ENCODE measurements around the gene CRYBG1.

Gene CRYBG1

GRCh38 chr6:106380407-106380806 is 19.9 kb downstream of the CRYBG1 start:
- peaks cover 13% of the 10 kb centered on the region for H3K4me1 ChIP-seq (ENCODE audit: insufficient read depth, low read length, poor library complexity, severe bottlenecking)

GRCh38 chr6:106381223-106381622 is 20.7 kb downstream of the CRYBG1 start:
- H3K9ac ChIP-seq (ENCODE audit: low read depth, low read length, poor library complexity, severe bottlenecking): no peak overlapping the region
- H3K27me3 ChIP-seq (ENCODE audit: insufficient read depth, low read length, poor library complexity, severe bottlenecking): no peaks in the 10 kb centered on the region
- H3K9me3 ChIP-seq (ENCODE audit: insufficient read depth, low read depth, low read length): no peaks in the 10 kb centered on the region
- H3K4me1 ChIP-seq (ENCODE audit: insufficient read depth, low read length, poor library complexity, severe bottlenecking): peaks cover 13% of the 10 kb centered on the region
- H4K20me1 ChIP-seq (ENCODE audit: insufficient read depth, low read length, poor library complexity, severe bottlenecking): no peaks in the 10 kb centered on the region
- H3K4me3 ChIP-seq (ENCODE audit: low read length, poor library complexity, severe bottlenecking): no peak overlapping the region
- no peaks in the 10 kb centered on the region for H3K9me2 ChIP-seq (replicated peaks; ENCODE audit: low read depth, low read length)
- peak overlapping the region; percentile 47 for H2AFZ ChIP-seq (ENCODE audit: low read length)
- no peaks in the 10 kb centered on the region for H3K36me3 ChIP-seq (ENCODE audit: insufficient read depth, low read length)
- peak overlapping the region; percentile 33 for H3K4me2 ChIP-seq (ENCODE audit: low read depth, low read length, poor library complexity, severe bottlenecking)
- H3K79me2 ChIP-seq (ENCODE audit: insufficient read depth, low read length): no peaks in the 10 kb centered on the region
- TF ChIP-seq CTCF (conservative IDR thresholded peaks at IDR 0.05; ENCODE audit: low read length) (0 out of 2 replicates have a peak, but pooled peaks have one; percentile 1), EZH2phosphoT487 (IDR thresholded peaks at IDR 0.05; ENCODE audit: borderline replicate concordance) (no peak)
- no peaks in the 10 kb centered on the region for H3F3A ChIP-seq (ENCODE audit: low read depth)

More at GRCh38 chr6:106380407-106380806, 19.9 kb downstream of the CRYBG1 start:
- Histone ChIP-seq H3K79me2 (ENCODE audit: insufficient read depth, low read length) (no peaks in the 10 kb centered on the region), H3K9ac (ENCODE audit: low read depth, low read length, poor library complexity, severe bottlenecking) (no peak overlapping the region), H3K4me3 (ENCODE audit: low read length, poor library complexity, severe bottlenecking) (no peak overlapping the region), H3K9me3 (ENCODE audit: insufficient read depth, low read depth, low read length) (no peaks in the 10 kb centered on the region), H4K20me1 (ENCODE audit: insufficient read depth, low read length, poor library complexity, severe bottlenecking) (no peaks in the 10 kb centered on the region), H3K9me2 (replicated peaks; ENCODE audit: low read depth, low read length) (no peaks in the 10 kb centered on the region), H3K4me2 (ENCODE audit: low read depth, low read length, poor library complexity, severe bottlenecking) (no peak overlapping the region), H2AFZ (ENCODE audit: low read length) (peak overlapping the region; percentile 15; the same call in 1 of the 2 replicates), H3K36me3 (ENCODE audit: insufficient read depth, low read length) (no peaks in the 10 kb centered on the region), H3K27me3 (ENCODE audit: insufficient read depth, low read length, poor library complexity, severe bottlenecking) (no peaks in the 10 kb centered on the region), H3F3A (ENCODE audit: low read depth) (no peaks in the 10 kb centered on the region)
- TF ChIP-seq EZH2phosphoT487 (IDR thresholded peaks at IDR 0.05; ENCODE audit: borderline replicate concordance): no peak
- no peak for TF ChIP-seq CTCF (conservative IDR thresholded peaks at IDR 0.05; ENCODE audit: low read length)

- Histone ChIP-seq H3K4me1 (ENCODE audit: insufficient read depth, low read length, poor library complexity, severe bottlenecking) (peaks cover 13% of the 10 kb centered on the region), H3K79me2 (ENCODE audit: insufficient read depth, low read length) (no peaks in the 10 kb centered on the region), H3K27me3 (ENCODE audit: insufficient read depth, low read length, poor library complexity, severe bottlenecking) (no peaks in the 10 kb centered on the region), H2AFZ (ENCODE audit: low read length) (peak overlapping the region; percentile 47), H3K9me2 (replicated peaks; ENCODE audit: low read depth, low read length) (no peaks in the 10 kb centered on the region), H3K4me3 (ENCODE audit: low read length, poor library complexity, severe bottlenecking) (no peak overlapping the region), H4K20me1 (ENCODE audit: insufficient read depth, low read length, poor library complexity, severe bottlenecking) (no peaks in the 10 kb centered on the region), H3K4me2 (ENCODE audit: low read depth, low read length, poor library complexity, severe bottlenecking) (peak overlapping the region; percentile 33), H3K36me3 (ENCODE audit: insufficient read depth, low read length) (no peaks in the 10 kb centered on the region), H3K9ac (ENCODE audit: low read depth, low read length, poor library complexity, severe bottlenecking) (no peak overlapping the region), H3F3A (ENCODE audit: low read depth) (no peaks in the 10 kb centered on the region), H3K9me3 (ENCODE audit: insufficient read depth, low read depth, low read length) (no peaks in the 10 kb centered on the region)
- no peak for TF ChIP-seq EZH2phosphoT487 (IDR thresholded peaks at IDR 0.05; ENCODE audit: borderline replicate concordance)
- 0 out of 2 replicates have a peak, but pooled peaks have one; percentile 11 for TF ChIP-seq CTCF (conservative IDR thresholded peaks at IDR 0.05; ENCODE audit: low read length)
Measured at GRCh38 chr6:106381881-106382280, 21.4 kb downstream of the CRYBG1 start.

Data from Loucy (cell line).